Activated naive CD4-positive, alpha-beta T cell (primary cell): Measurements from ENCODE around the gene AUTS2.
A peak's percentile ranks its signal among the peaks of the same experiment; 100 is the strongest.
"Not testable (repeated sequence)": the region's sequence is repeated elsewhere in the genome, so short reads cannot be mapped to it uniquely, and the experiment has no call there.

Experiments used
- DNase-seq, 4 experiments: peaks; one replicate each; lab custom pipeline; 2025; lab: John Stamatoyannopoulos, UW

Gene AUTS2

DNA sequence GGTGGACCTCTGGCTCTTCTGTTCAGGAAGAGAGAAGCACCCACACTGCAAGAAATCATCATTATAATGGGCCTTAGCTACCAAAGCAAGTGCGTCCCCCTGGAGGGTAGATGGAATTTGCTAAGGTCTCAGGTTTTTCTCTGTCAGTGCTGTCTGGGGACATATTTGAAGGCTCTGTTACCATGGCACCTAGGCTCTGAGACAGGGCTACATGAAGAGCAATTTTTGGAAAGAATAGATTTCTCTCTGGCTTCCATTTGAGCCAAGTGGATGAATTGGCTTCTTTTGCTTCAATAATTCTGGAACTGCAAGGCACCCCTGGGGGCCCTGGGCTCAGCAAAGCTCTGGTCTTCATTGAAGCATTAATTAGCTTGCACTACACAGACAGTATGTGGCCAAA, 1184.5 kb downstream of the AUTS2 start:
- no peak for DNase-seq

DNA sequence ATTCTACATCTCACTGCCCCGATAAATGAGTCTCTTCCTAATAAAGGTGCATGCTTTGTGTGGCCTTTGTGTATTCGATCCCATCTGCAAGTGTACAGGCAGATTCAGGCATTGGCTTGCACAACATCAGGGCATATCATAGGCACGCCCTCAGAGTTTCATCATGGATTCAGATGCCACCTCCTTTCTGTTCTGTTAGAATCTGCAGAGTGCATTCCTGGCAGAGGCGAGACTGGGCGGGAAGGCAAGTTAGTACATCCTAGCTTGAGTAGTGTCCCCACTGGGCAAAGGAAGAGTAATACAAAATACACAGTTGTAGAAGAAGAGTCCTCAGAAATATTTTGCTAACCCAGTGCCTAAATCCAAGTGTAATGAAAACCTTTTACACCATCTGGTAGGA, 1187.2 kb downstream of the AUTS2 start:
- DNase-seq: no peak

DNA sequence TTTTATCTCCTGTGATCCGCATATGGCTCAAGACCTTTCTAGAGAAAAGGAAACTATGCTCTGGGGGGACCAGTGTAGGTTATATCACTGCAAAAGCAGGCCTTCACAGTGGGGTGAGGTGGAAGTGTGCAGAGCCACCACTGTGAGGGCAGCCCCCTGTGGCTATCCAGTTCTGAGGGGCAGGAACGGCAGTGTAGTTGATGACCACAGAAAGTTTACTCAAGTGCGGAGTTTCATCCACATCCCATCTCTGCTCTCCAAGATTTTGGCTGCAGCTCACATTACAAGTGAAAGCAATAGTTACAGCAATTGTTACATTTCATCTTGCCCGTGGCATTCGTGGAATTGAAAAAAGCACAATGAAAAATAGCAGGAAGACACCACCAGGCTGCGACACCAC, 1187.8 kb downstream of the AUTS2 start:
- DNase-seq: no peak

DNA sequence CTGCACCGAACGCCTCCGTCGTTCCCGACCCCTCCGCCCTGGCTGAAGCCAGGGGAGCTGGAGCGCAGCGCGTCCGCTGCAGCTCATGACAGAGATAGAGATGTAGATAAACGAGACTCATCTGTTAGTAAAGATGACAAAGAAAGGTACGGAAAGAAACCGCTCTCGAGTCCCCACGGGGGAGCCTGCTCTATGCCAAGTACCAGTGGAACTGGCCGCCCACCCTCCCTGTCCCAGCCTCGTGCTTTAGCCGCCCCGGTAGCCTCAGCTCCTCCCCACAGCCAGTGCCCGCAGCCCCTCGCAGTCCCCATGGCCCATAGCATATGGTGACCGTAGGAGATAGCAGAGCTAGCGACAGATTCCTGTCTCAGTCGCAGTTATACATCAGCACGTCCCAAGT, 1189.0 kb downstream of the AUTS2 start:
- DNase-seq: no peak

DNA sequence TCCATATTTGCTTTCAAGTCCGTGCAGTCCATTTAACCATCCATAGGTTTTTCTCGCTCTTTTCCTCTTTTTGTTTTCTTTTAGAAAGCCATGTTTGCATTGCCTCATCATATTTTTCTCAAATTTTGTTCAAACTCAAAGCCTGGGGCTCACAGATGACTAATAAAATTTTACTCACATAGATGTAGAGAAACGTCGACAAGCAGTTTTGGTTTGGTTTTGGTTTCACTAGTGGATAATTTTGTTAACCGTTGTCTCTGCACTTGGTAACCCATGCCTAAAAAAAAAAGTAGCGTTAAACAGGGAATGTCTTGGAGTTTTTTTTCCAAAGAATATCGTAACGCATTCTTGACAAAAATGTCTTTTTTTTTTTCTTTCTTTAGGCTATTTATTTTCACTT, 1189.5 kb downstream of the AUTS2 start:
- no peak for DNase-seq

DNA sequence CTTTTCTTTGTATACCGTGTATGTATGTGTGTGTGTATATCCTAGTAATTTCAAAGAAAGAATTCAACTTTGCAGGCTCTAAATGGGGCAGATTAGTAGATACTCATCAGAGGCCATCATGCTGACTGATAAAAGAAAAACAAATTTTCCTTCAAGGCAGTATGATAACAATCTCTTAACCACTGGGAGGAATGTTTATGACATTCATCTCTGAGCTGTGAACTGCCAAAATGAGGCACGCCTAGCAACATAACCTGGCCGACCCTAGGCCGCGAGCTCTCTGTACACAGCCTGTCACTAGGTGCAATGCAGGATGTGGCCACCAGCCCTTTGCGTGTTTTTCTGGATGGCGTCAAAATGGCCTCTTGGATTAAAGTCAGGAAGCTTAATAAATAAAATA, 1190.0 kb downstream of the AUTS2 start:
- DNase-seq: no peak

DNA sequence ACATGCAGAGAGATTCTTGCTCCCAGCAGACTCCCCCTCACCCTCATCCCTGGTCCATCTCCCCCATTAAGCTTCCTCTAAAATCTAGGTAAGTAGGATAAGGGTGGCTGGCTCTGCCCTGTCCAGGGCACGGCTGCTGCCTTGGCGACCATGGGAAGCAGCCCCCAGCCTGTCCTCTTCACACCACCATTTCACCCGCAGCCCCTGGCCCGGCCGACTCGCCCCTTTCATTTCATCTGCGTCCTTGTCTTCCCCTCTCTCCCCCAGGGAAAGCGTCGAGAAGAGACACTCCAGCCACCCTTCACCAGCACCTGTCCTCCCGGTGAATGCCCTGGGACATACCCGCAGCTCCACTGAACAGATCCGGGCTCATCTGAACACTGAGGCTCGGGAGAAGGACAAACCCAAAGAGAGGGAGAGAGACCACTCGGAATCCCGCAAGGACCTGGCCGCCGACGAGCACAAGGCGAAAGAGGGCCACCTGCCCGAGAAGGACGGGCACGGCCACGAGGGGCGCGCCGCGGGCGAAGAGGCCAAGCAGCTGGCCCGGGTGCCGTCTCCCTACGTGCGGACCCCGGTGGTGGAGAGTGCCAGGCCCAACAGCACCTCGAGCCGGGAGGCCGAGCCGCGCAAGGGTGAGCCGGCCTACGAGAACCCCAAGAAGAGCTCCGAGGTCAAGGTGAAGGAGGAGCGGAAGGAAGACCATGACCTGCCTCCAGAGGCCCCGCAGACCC, 1191.4 kb downstream of the AUTS2 start:
- no peak for DNase-seq

DNA sequence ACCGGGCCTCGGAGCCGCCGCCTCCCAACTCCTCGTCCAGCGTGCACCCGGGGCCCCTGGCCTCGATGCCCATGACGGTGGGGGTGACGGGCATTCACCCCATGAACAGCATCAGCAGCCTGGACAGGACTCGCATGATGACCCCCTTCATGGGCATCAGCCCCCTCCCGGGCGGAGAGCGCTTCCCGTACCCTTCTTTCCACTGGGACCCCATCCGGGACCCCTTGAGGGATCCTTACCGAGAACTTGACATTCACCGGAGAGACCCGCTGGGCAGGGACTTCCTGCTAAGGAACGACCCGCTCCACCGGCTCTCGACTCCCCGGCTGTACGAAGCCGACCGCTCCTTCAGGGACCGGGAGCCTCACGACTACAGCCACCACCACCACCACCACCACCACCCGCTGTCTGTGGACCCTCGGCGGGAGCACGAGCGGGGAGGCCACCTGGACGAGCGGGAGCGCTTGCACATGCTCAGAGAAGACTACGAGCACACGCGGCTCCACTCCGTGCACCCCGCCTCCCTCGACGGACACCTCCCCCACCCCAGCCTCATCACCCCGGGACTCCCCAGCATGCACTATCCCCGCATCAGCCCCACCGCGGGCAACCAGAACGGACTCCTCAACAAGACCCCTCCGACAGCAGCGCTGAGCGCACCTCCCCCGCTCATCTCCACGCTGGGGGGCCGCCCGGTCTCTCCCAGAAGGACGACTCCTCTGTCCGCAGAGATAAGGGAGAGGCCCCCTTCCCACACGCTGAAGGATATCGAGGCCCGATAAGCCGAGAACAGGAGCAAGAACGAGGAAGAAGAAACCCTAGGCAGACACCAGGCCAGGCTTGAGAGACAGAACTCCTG, 1192.2 kb downstream of the AUTS2 start:
- no peak for DNase-seq

DNA sequence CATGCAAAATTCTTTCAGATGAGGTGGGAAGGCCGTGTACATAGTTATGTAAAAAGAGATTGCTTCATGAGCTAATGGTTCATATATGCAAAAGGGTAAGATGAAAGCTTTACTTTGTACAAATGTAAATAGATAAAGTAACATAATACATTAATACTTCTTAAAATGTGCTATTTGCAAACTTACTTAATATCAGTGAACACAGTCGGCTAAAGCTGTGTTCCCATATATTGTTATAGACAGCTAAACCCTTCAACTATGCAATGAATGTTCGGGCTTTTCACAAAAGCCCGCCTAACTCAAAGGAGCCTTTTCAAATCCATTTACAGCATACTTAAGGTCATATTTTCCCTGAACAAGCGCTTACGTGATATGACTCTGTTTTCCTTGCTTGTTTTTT, 1193.1 kb downstream of the AUTS2 start:
- no peak for DNase-seq

DNA sequence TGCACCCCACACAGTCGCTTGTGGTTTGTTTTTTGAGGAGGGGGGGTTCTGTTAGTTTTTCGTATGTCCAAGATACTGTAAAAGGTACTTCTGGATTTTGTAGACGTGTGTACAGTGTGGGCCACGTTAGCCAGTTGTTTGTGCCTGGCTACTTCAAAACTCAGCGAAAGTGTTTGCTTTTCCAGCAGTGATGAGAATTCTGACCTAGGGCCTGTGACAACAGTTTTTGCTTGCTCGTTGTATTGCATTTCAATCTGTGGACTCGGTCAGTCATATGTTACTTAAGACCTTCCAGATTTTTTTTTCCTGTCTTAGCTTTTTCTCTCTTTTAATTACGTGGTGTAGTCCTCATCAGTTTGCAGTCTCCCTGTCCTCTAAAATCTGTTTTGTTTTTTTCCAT, 1194.8 kb downstream of the AUTS2 start:
- DNase-seq: no peak

DNA sequence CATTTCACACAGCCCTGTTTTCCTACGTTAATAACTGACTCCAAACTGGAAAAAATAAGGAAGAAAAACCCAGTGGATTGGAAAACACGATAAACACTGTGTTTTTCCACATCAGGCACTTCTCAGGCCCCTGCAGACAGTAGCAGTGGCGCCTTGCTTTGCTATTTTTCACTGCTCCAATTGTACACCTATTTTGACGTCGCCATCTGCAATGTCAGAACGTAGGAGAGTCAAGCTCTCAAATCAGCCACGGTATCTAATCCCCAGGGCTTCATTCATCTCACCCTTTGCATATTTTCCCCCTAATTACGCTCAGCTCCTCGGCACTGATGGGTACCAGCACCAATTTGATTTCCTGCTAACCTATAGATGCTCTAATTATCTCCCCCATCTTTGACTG, 1195.5 kb downstream of the AUTS2 start:
- DNase-seq: no peak

DNA sequence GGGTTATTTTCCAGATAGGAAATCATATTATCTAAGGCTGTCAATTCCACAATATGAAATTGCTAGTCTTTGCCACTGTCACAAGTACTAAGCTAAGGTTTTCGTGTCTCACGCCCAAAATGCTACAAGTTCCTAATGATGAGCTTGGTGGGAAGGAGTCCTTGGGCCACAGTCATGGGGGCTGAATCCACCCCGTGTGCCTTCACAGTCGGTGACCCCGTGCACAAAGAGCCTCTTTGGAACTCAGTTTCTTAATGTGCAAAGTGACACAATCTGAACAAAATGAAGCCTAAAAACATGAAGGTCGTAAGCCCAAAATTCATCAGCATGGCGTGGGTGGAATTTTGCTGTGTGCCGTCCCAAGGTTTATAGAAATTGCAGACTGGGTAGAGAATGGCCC, 1196.7 kb downstream of the AUTS2 start:
- DNase-seq: no peak

DNA sequence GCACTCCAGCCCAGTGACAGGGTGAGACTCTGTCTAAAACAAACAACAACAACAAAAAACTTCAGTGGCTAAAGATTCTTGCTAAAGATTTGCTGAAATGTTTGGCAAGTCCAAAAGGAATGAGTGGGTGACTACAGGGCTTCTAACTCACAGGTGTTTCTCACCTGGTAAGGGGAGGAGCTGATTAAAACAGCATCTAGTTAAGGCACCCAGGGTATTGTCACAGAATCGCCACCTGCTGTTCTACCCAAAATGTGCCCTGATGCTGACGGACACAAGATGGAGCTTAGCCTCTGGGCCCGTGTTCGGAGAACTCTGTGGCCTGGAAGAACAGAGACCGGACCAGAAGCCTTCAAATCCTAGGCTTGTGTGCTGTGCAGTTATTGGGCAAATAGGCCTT, 1197.7 kb downstream of the AUTS2 start:
- DNase-seq: no peak

DNA sequence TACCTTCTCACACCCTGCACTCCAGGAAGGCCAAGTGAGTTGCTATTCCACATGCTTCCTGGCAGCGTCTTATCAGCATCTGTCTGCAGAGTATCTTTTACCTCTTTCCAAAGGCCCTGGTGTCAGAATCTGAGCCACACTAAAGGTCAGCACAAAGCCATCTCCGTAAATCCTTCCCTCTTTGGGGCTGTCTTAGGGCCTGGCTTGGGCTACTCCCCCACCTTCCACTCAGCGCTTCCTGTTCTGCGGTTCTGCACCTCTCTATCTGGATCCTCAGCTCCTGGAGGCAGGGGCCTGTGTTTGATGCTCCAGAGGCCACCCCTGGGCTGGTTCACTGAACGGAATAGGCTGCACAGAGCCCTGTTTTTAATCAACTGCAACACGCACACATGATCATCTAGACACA, 1198.8 kb downstream of the AUTS2 start:
- no peak for DNase-seq

DNA sequence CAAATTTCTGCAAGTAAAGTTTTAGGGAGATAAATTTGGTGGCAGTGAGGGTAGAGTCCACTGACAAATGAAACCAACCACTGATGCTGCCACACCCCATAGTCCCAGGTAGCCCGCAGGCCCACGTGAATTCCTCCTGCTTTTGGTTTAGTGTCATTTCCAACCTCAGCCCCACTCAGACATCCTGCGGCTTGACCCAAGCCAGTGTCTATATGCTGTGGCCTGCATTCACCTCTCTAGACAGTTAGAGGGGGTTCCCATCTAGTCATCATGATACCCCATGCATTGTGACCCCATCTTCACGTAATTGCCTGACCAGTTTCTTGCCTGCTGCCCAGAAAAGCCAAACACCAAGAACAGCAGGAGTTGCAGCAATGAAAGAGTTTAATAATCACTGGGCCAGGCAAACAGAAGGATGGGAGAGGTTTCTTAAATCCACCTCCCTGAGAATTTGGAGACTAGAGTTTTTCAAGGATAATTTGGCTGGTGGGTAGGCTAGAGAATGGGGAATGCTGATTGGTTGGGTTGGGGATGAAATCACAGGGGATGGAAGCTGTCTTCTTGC, 1201.6 kb downstream of the AUTS2 start:
- DNase-seq: no peak

DNA sequence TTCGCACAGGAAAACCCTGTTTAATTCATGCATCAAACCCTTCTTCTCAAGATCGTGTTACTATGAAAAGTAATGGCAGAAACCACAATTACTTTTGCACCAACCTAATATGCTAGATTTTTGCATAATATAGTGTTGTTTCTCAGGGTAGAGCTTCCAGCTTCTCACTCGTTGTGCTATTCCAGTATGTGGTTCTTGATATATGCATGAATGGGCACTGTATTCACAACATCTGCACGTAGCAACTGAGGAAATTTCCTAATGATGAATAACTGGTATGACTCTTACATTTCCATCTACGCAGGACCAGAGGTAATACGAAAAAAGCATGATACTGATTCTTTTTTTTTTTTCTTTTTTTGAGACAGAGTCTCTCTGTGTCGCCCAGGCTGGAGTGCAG, 1207.1 kb downstream of the AUTS2 start:
- DNase-seq: no peak

DNA sequence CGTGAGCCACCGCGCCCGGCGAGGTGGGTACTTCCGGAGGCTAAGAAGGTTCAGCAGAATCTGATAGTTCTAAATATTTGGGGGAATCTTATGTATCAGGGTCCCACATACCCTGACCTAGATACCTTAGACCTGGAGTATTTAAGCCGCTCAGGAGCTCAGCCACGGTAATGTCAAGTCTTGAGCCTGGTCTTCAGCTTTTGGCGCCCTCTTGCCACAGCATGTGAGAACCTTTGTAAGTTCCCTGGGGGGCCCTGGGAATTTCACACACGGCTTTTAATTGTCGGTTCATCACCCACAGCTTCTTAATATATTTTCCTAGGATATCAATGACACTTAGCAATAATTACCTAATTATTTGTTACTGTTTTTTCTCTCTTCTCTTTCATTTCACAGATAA, 1209.4 kb downstream of the AUTS2 start:
- DNase-seq: no peak

DNA sequence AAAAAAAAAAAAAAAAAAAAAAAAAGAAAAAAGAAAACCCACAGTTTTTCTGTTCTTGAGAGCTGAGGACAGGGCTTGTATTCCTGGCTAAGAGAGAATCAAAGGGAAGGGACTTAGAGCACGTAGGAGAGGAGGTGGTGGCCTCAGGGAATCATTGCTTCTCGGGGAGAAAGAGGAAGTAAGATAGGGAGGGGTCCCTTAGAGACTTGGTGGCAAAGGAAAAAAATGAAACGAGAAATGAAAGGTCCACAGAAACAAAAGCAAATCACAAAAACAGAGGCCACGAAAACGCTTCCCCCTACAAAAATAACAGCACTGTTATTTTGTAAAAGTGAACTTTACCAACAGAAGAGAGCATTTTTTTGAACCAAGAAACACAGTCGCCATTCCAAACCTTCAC, 1210.6 kb downstream of the AUTS2 start:
- no peak for DNase-seq

DNA sequence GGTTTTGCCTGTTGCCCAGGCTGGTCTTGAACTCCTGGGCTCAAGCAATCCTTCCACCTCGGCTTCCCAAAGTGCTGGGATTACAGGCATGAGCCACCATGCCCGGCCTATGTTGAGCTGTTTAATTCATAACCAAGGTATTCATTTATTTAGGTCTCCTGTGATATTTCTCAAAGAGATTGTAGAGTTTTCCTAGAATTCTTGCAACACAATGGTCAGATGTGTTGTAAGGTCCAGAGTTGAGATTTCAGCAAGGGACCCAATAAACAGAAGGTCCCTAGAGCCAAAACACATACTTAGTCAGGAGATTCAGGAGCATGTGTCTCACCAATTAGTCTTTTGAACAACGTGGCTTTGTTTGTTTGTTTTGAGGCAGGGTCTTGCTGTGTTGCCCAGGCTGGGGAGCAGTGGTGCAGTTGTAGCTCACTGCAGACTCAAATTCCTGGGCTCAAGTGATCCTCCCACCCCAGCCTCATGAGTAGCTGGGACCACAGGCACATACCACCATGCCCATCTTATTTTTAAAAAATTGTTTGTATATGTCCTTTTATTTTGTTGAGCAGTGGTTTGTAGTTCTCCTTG, 1212.4 kb downstream of the AUTS2 start:
- DNase-seq: no peak

DNA sequence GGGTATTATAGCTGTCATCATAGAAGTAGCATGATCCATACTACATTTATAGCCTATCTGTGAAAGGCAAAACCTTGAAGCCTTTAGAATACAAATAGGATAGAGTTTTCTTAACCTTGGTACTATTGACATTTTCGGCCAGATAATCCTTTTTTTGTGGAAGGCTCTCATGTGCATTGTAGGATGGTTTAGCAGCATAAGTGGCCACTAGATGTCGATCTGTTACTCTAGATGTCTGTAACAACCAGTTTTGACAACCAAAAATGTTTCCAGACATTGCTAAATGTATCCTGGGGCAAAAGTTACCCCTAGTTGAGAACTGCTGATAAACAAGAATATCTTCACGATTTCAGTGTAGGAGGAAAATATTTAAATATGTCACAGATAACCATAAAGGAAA, 1214.2 kb downstream of the AUTS2 start:
- no peak for DNase-seq

DNA sequence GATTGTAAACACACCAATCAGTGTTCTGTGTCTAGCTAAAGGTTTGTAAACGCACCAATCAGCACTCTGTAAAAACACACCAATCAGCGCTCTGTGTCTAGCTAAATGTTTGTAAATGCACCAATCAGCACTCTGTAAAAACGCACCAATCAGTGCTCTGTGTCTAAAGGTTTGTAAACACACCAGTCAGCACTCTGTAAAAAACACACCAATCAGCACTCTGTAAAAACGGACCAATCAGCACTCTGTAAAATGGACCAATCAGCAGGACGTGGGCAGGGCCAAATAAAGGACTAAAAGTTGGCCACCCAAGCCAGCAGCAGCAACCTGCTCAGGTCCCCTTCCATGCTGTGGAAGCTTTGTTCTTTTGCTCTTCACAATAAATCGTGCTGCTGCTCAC, 1224.2 kb downstream of the AUTS2 start:
- not testable (repeated sequence) for DNase-seq

DNA sequence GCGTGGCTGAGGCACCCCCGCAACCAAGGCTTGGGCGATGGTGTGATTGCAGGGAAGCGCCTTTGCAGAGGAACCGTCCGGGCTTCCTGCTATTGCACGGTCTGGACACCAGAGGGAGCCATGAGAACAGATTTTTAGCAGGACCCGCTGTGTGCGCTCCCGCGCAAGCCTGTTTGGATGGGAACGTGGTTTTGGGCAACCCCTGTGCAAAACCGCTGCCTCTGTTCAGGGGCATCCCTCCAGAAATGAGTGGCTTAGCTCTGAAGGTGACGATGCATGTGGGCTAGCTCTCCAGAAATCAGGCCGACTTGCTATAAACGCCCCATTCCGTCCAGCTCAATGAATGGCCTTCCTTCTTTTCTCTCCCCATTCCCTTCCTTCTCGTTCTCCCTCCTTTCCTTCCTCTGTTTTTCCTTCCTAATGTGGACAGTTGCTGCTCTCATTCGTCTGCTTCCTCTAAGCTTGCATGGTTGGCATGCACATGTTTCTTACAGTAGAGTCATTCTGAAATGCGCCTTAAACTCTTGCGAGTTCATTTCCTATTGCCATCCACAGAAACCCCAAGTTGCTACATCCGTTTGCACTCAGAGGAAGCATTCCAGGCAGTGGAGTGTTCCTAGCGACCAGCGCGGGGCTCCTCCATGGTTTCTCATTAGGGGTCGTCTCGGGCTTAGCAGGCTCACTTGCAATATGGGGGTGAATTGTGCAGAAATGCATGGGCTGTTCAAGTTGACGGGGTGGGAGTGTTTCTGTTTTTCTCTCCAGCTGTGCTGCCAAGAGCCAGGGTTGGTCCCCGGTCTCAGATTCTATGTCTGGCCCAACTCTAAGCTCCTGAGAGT, 1231.2 kb downstream of the AUTS2 start:
- peak in 3 of 4 experiments; percentile 2 to 32 (median 20) for DNase-seq
